EL (cell line): Measurements from ENCODE around the gene DTNB.

ENCODE experiments used
- DNase-seq: peaks from one replicate; pipeline ENCODE4 v3.0.0-alpha.2; 2016

DTNB gene

GRCh38 chr2:25362434-25363145 lies 310.8 kb downstream of the DTNB start:
- peak; percentile 25 for DNase-seq

GRCh38 chr2:25362049-25362433 lies 311.3 kb downstream of the DTNB start:
- peak; percentile 91 for DNase-seq

- DNase-seq: no peak
Observed at GRCh38 chr2:25361261-25362048, 311.9 kb downstream of the DTNB start.

GRCh38 chr2:25358836-25359235 lies 314.5 kb downstream of the DTNB start:
- no peak for DNase-seq

- DNase-seq: no peak
Observed at GRCh38 chr2:25358249-25358815, 315.0 kb downstream of the DTNB start.

GRCh38 chr2:25356088-25356487 lies 317.3 kb downstream of the DTNB start:
- DNase-seq: no peak

GRCh38 chr2:25355270-25355669 lies 318.1 kb downstream of the DTNB start:
- no peak for DNase-seq

- DNase-seq: no peak
Observed at GRCh38 chr2:25354116-25354515, 319.3 kb downstream of the DTNB start.

- peak; percentile 86 for DNase-seq
Observed at GRCh38 chr2:25349397-25349796, 324.0 kb downstream of the DTNB start.

GRCh38 chr2:25347846-25348245 lies 325.5 kb downstream of the DTNB start:
- peak; percentile 23 for DNase-seq

GRCh38 chr2:25347205-25347815 lies 326.1 kb downstream of the DTNB start:
- peak; percentile 42 for DNase-seq

- no peak for DNase-seq
Observed at GRCh38 chr2:25343187-25343825, 330.1 kb downstream of the DTNB start.

GRCh38 chr2:25342372-25343186 lies 330.8 kb downstream of the DTNB start:
- peak; percentile 76 for DNase-seq

- DNase-seq: peak; percentile 57
Observed at GRCh38 chr2:25341753-25342371, 331.5 kb downstream of the DTNB start, which contains the start of gene DNMT3A. TSS of gene DNMT3A (minus strand) at chr2:25341925. CDS start at chr2:25313984, 27,941 bp downstream.

GRCh38 chr2:25341011-25341727 lies 332.2 kb downstream of the DTNB start:
- DNase-seq: no peak

GRCh38 chr2:25340181-25340921 lies 333.0 kb downstream of the DTNB start:
- no peak for DNase-seq

- no peak for DNase-seq
Observed at GRCh38 chr2:25339791-25340180, 333.6 kb downstream of the DTNB start.

GRCh38 chr2:25339211-25339674 lies 334.1 kb downstream of the DTNB start:
- DNase-seq: no peak

- DNase-seq: no peak
Observed at GRCh38 chr2:25338401-25338800, 335.0 kb downstream of the DTNB start.

GRCh38 chr2:25337891-25338290 lies 335.5 kb downstream of the DTNB start:
- no peak for DNase-seq
